Stimulated activated CD8-positive, alpha-beta memory T cell treated with anti-CD3 and anti-CD28 coated beads, Interleukin-7, amount 100 ng/mL, for 24 hours (primary cell): Measurements from ENCODE around the gene PDE5A.

Experiments
- DNase-seq: peaks from one replicate; pipeline ENCODE4 v3.0.0-alpha.2; 2020; ENCODE audit warnings: low read depth

Gene PDE5A

GRCh38 chr4:119585771-119586170 lies 42.8 kb downstream of the PDE5A start:
- DNase-seq = no peak

- no peak for DNase-seq
Measured at GRCh38 chr4:119581190-119581873, 47.3 kb downstream of the PDE5A start.

GRCh38 chr4:119580293-119580692 lies 48.3 kb downstream of the PDE5A start:
- no peak for DNase-seq

GRCh38 chr4:119579823-119580222 lies 48.8 kb downstream of the PDE5A start:
- no peak for DNase-seq

- no peak for DNase-seq
Measured at GRCh38 chr4:119570401-119570800, 58.2 kb downstream of the PDE5A start.

- no peak for DNase-seq
Measured at GRCh38 chr4:119564106-119564505, 64.5 kb downstream of the PDE5A start.

GRCh38 chr4:119559044-119559647 lies 69.5 kb downstream of the PDE5A start:
- DNase-seq = no peak

GRCh38 chr4:119550857-119551532 lies 77.6 kb downstream of the PDE5A start:
- DNase-seq = no peak

- DNase-seq = no peak
Measured at GRCh38 chr4:119549639-119550038, 79.0 kb downstream of the PDE5A start.

- DNase-seq = no peak
Measured at GRCh38 chr4:119543779-119544178, 84.8 kb downstream of the PDE5A start.

GRCh38 chr4:119543187-119543586 lies 85.4 kb downstream of the PDE5A start:
- DNase-seq = no peak

GRCh38 chr4:119540249-119540648 lies 88.4 kb downstream of the PDE5A start:
- DNase-seq = no peak

GRCh38 chr4:119537586-119537985 lies 91.0 kb downstream of the PDE5A start:
- no peak for DNase-seq

- no peak for DNase-seq
Measured at GRCh38 chr4:119536572-119537528, 91.8 kb downstream of the PDE5A start.

- no peak for DNase-seq
Measured at GRCh38 chr4:119532319-119532718, 96.3 kb downstream of the PDE5A start.

- no peak for DNase-seq
Measured at GRCh38 chr4:119529788-119530187, 98.8 kb downstream of the PDE5A start.

- no peak for DNase-seq
Measured at GRCh38 chr4:119526786-119527550, 101.6 kb downstream of the PDE5A start.

- DNase-seq = no peak
Measured at GRCh38 chr4:119525771-119526712, 102.6 kb downstream of the PDE5A start.

- DNase-seq = no peak
Measured at GRCh38 chr4:119525005-119525749, 103.4 kb downstream of the PDE5A start.

- no peak for DNase-seq
Measured at GRCh38 chr4:119523399-119523798, 105.2 kb downstream of the PDE5A start.
